HG03108 (cell line): Measurements from ENCODE around the gene YJU2.
"Not testable (repeated sequence)": the region's sequence is repeated elsewhere in the genome, so short reads cannot be mapped to it uniquely, and the experiment has no call there.

Experiments used
- ATAC-seq: cut with Tn5 transposase; IDR thresholded peaks from one replicate; pipeline ENCODE4 v1.9.1; 2021; ENCODE audit warnings: moderate library complexity; ENCODE audit not compliant: unreplicated experiment

YJU2 gene

DNA sequence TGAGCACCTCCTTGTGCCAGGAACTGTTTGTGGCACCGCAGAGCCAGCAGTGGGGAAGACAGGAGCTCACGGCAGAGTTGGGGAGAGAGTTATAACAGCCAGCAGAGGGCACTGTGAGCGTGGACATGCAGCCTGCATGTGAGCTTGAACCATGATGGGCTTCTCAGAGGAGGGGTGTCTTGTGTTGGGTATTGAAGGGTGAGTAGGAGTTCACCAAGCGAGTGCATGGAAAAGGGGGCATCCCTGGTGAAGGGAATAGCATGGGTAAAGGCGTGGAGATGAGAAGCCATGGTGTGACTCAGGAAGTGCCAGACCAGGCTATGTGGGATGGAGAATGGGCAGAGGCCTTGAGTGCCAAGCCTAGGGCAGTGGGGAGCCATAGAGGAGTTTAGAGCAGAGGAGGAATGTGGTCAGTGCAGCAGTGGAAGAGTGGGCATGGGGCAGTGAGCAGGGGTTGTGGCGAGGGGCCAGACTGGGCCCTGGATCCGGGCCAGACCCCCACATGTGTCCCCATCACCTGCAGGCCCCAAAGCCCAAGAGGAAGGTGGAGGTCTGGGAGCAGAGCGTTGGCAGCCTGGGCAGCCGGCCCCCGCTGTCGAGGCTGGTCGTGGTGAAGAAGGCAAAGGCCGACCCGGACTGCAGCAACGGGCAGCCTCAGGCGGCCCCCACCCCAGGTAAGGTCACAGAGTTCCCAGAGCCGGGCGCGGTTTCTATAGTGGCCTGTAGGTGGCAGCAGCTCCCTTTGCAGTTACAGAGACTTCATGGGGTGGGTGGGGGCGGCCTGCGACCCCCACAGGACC lies 20.4 kb downstream of the YJU2 start:
- ATAC-seq, result no peak

DNA sequence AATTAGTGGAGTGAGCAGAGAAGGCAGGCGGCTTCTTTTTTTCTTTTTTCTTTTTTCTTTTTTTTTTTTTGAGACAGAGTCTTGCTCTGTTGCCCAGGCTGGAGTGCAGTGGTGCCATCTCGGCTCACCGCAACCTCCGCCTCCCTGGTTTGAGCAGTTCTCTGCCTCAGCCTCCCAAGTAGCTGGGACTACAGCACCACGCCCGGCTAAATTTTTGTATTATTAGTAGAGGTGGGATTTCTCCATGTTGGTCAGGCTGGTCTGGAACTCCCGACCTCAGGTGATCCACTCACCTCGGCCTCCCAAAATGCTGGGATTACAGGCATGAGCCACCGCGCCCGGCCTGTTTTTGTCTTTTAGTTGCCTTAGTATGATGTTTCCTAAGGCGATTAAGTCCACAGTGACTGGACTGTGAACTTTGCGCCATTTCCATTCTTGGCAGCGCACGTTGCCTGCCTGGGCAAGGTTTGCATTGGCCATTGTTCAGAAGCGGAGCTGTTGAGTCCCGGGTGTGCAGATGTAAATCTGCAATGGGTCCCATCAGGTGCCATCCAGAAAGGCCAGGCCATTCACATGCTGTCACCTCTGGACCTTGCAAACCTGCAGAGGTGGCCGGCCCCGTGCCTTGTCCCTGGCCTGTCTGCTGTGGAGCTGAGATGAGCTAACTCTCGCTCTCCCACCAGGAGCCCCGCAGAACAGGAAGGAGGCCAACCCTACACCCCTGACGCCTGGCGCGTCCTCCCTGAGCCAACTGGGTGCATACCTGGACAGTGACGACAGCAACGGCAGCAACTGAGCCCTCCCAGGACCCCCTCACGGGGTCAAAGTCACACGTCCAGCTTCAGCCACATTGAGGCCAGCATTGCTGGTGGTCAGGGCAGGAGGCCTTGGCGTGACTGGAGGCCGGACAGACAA lies 21.3 kb downstream of the YJU2 start:
- no peak for ATAC-seq

DNA sequence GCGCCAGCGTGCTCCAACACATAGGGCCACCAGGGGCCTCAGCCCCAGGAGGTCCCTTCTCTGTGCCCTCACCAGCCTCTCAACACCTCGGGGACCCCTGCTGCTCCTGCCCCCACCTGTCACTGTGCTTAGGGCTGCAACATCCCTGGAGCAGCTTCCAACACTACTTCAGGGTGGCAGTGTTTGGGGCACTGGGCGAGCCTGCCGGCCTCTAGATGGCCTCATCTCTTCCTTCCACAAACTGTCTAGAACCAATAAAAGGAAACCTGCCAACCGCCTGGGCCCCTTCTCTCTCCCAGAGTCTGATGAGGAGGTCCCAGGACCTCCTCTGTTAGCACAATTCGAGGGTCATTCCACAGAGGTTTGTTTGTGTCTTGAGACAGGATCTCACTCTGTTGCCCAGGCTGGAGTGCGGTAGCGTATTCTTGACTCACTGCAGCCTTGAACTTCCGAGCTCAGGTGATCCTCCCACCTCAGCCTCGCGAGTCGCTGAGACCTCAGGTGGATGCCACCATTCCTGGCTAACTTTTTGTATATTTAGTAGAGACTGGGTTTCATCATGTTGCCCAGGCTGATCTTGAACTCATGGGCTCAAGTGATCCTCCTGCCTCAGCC lies 22.0 kb downstream of the YJU2 start:
- no peak for ATAC-seq

DNA sequence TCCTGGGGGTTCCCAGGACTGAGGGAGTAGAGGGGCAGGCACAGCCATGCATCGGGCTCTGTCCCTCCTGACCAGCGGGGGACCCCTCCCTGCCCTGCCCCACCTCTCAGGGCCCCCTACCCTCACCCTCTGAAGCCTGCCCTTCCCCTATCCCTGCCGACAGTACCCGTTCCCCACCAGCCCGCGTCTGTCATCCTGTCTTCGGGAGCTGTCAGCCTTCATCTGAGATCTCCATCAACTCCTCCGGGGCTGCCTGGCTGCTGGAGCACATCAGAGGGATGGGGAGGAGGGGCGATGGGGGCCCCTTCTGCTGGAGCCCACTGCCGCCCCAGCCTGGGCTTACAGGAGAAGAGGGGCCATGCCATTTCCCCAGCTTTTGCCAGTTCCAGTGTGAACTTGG lies 26.0 kb downstream of the YJU2 start:
- ATAC-seq, result no peak

DNA sequence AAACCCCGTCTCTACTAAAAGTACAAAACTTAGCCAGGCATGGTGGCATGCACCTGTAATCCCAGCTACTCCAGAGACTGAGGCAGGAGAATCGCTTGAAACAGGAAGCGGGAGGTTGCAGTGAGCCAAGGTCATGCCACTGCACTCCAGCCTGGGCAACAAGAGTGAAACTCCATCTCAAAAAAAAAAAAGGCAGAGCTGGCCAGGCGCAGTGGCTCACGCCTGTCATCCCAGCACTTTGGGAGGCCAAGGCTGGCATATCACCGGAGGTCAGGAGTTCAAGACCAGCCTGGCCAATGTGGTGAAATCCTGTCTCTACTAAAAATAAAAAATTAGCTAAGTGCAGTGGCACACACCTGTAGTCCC lies 27.4 kb downstream of the YJU2 start:
- not testable (repeated sequence) for ATAC-seq

DNA sequence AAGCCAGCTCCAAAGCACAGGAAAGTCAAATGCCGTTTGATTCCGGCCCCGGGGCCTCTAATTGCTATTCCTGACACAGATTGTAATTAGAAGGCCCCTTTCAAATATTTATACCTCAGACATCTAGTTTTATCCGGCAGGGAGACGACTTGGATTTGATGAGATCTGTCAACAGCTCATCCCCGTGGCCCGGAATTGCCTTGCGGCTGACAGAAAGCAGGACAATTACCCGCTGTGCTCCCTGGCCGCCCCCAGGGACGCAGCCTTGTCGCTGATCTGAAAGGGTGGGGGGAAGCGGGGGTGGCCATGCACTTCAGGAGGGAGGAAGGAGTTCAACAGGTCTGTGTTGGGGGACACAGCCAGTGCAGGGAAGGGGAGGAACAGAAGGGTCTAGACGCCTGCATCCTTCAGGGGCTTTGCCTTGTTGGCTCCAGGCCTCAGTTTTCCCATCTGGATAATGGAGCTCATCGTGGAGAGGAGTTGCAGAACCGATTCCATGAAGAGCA lies 30.4 kb downstream of the YJU2 start:
- no peak for ATAC-seq

DNA sequence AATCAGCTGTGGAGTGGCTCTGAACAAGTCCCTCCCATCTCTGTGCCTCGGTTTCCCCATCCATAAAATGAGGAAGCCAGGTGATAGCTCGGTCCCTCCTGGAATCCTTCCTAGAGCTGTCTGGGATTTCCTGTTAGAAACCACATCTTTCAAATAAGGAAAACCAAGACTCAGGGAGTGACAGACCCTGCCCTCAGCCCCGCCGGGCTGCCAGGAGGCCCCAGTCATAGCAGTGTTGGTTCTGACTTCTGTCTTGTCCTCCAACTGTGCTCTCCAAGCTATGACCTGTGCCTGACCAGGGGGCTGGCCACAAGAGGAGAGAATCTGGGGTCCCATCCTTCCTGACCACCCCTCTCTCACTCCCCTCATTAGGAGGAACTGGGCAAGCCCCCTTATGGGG lies 31.1 kb downstream of the YJU2 start:
- no peak for ATAC-seq

DNA sequence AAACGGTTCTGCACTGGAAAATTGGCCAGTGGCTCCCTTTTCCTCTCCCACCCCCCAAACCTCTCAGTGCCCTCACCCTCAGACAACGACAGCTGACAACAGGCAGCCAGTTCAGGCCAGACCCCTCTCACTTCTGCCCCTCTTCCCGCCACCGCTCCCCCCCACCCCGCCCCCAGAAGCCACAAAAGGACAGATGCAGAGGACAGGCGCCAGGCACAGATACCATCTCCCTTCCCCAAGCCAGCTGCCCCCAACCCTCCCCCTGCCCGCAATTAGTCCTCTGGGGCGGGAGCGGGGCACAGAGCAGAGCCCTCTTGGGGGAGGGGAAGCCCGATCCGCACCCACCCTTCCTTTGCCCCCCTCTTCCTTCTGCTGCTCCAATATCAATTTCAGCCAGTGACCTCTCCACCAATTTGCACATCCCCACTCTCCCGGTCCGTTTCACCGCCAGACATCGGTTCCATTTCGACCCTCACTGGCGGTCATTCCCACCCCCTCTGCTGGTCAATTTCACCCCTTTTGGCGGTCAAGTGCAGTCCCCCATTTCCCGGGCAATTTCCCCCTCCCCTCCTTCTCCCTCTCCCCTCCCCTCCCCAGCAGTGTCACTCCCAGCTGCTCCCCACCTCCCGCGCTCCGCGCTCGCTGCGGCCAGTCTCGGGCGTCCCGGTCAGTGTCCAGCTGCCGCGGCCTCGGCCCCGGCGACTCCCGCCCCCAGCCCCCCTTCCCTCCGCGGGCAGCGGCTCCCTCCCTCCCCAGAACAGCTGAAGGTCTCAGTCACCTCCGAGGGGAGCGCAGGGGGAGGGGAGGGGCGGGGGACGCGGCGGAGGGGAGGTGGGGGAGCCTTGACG lies 31.8 kb downstream of the YJU2 start, which contains the start of gene SHD:
Gene SHD, plus strand, starts transcription at position 848 of the 848 bp plus-strand sequence. CDS start 798 bp downstream, outside the sequence.
- ATAC-seq, result no peak

DNA sequence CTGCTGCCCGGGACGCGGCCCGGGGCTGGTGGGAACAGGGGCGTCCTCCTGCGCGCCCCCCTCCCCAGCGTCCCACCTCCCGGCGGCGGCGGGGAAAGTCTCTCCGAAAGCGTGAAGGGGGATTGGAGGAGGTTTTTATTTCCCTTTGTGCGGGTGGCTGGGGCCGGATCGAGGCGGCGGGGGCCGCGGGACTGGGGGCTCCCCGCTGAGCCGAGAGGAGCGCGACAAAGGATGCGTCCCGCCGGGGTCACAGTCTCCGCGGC lies 32.3 kb downstream of the YJU2 start:
- no peak for ATAC-seq

DNA sequence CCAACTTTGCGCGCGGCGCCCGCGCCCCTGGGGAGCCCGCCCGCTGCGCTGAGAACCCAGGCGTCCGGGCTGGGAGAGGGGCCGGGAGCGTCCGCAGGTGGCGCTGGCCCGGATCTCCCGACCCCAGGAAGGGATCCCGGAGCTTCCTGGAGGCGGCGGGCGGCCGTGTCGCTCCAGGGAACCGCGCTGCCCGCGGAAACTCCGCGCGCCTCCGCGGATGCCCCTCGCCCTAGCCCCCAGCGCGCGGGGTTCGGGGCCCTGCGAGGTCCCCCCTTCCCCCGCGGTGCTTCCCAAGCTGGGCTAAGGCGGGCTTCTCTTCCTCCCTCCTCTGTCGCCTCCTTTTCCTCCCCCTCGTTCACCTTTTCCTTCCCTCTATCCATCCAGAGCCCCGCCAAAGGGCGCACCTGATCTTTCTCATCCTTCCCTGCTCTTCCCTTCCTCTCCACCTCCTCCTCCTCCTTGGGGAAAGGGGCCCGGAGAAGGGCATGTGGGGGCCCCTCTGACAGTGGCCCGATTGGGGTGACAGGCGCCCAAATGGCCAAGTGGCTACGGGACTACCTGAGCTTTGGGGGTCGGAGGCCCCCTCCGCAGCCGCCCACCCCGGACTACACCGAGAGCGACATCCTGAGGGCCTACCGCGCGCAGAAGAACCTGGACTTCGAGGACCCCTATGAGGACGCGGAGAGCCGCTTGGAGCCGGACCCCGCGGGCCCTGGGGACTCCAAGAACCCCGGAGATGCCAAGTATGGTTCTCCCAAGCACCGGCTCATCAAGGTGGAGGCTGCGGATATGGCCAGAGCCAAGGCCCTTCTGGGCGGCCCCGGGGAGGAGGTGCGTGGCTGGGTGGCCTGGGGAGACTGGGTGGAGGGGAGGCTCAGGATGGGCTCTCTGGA lies 32.9 kb downstream of the YJU2 start:
- ATAC-seq, result no peak

DNA sequence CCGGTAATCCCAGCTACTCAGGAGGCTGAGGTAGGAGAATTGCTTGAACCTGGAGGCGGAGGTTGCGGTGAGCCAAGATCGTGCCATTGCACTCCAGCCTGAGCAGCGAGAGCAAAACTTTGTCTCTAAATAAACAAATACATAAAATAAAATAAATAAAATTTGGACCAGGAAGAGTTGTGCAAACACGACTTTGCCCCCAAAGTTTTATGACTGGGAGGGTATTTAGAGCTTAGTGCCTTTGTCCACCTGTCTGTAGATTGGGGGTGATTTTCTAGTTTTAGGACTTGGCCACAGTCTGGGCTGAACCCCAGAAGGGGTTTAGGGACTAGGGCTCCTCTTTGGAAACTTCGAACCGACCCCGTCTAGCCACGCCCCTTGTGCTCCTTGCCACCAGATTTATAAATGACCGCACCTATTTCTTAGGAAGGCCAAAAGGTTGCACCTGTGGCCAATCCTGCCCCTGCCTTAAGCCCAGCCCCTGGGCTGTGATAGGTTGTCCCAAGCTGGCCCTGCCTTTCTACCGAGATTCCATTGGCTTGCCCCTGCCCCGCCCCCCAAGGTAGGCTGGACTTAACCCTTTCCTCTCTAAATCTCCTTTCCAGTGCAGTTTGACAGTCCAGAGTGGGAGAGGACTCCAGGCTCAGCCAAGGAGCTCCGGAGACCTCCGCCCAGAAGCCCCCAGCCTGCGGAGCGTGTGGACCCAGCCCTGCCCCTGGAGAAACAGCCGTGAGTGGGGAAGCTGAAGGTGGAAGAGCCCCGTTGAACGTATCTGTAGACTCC lies 37.5 kb downstream of the YJU2 start:
- ATAC-seq, result no peak

DNA sequence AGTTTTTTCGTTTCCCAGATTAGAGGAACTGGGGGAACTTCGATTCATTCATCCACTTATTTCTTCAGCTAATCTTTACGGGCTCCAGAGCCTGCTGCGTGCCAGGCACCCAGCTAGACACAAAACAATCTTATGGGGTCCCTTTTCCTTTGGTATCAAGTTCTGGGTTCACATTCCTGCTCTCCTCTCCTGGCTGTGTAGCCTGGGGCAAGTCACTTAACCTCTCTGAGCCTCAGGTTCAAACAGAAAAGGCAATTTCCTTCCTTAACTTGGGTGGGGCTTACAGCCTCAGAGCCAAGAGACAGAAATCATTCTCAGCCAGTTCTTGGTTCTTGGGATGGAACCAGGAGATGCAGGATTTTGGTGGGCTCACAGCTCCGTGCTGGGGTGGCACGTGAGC lies 38.1 kb downstream of the YJU2 start:
- no peak for ATAC-seq

DNA sequence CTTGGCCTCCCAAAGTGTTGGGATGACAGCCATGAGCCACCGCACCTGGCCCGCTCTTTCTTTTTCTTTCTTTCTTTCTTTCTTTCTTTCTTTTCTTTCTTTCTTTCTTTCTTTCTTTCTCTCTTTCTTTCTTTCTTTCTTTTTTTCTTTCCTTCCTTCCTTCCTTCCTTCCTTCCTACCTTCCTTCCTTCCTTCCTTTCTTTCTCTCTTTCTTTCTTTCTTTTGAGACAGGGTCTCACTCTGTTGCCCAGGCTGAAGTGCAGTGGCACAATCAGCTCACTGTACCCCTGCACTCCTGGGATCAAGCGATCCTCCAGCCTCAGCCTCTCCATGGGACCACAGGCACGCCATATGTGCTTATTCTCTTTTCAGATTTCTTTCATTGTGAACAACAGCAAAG lies 39.3 kb downstream of the YJU2 start:
- ATAC-seq, result not testable (repeated sequence)

DNA sequence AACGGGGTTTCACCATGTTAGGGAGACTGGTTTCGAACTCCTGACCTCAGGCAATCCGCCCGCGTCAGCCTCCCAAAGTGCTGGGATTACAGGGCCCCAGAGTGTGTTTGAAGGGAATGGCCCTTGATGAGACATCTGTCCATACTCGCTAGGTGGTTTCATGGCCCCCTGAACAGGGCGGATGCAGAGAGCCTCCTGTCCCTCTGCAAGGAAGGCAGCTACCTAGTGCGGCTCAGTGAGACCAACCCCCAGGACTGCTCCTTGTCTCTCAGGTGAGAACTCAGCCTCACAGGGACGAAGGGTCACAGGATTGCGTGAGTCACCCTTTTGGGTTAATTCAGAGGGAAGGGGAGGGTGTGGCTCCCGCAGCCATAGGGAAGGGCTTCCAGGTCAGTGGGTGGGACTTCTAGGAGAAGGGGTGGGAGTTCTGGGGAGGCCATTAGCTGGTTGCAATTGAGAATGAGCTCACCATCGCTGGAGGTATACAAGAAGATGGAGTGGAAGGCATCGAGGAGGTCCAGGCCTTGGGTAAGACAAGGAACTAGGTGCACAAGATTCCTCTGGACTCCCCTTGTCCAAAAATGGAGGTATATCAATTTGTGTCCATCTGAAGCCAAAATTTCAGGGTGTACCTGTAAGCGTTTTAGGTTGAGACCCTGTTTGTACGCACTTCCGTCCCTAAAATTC lies 41.4 kb downstream of the YJU2 start:
- ATAC-seq, result no peak

DNA sequence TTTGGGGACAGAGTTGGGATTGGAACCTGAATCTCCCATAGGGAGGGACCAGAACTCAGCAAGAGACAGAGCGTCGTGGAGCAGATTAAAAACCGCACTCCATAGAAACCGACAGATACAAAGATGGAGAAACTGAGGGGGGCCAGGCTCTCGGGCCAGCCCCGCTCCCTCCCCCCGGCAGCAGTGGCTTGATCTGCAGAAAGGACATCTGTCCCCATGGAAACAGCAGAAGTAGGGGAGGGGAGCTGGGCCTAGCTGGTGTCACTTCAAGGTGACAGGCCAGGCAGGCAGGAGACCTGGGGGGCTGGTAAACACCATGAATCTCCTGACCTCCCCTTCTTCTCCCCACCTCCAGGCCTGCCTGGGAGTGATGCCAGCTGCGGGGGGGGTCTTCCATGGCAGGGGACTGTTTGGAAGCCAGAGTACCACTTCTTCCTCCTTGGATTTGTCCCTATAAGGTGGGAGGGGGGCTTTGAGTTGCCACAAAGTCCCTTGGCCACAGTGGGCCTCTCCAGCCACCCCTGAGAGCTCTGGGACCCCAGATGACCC lies 44.4 kb downstream of the YJU2 start:
- ATAC-seq, result no peak

DNA sequence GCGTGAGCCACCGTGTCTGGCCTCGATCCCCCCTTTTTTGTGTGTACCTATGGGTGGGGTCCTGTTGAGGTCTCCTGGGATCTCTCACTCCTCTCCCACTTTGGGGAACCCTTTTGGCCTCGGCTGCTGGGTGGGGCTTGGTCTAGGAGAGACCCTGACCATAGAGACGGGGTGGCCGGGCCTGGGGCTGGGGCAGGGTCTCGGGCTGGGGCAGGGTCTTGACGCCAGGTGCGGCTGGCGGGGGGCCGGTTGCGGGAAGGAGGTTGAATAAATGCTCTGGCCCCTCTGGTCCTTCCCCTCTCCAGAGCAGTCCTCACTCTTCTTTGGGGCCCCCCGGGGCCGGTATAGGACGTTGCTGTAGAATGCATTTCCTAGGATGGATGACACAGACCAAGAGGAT lies 45.6 kb downstream of the YJU2 start:
- ATAC-seq, result no peak

DNA sequence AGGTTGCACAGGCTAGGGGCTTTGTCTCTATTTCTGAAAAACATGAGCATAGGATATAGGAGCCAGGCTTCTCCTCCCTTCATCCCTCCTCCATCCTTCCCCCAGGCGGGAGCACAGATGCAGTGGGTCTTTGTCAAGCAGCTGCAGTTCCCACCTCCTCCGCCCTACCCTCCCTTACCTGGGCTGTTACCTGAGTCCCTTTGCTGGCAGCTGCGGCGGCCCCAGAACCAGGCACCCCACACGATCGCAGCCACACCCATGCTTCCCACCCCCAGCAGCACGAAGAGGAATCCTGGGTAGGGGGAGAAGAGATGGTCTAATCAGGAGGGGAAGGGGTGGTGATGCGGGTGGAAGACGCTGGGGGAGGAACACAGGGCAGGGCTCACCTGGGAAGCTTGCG lies 47.5 kb downstream of the YJU2 start:
- no peak for ATAC-seq
